Activated T-helper 2 cell treated with anti-CD3 and anti-CD28 coated beads, Interferon-gamma antibody, Interleukin-2, Interleukin-4, amounts not matched to agents 10 μg/mL and 5 μg/mL and 100 μg/mL, durations not matched to agents 14 hours and 24 hours and 36 hours (primary cell): ENCODE measurements around the gene PPP1R26. TPM values are rescaled to one million over a fixed set of nuclear protein-coding genes. Genes with fewer than 3 reads are reported as not detected.

Experiments
- DNase-seq: peaks from one replicate; pipeline ENCODE4 v3.0.0; 2021; ENCODE audit warnings: low spot score
- H3K27ac Mint-ChIP-seq: one replicate; pipeline ENCODE4 v1.8.0; 2021; ENCODE audit warnings: mixed read lengths
- H3K27me3 Mint-ChIP-seq: one replicate; pipeline ENCODE4 v1.8.0; 2021; ENCODE audit warnings: low read depth, mixed read lengths
- H3K36me3 Mint-ChIP-seq: one replicate; pipeline ENCODE4 v1.8.0; 2021; ENCODE audit warnings: low read depth, mixed read lengths
- H3K4me1 Mint-ChIP-seq: one replicate; pipeline ENCODE4 v1.8.0; 2021; ENCODE audit warnings: low read depth, mixed read lengths
- H3K4me3 Mint-ChIP-seq: one replicate; pipeline ENCODE4 v1.8.0; 2021; ENCODE audit warnings: low read depth, mild to moderate bottlenecking, moderate library complexity, mixed read lengths
- H3K9me3 Mint-ChIP-seq: one replicate; pipeline ENCODE4 v1.8.0; 2021; ENCODE audit warnings: mixed read lengths
- intact Hi-C: fragments of 100-400 bp; cut with micrococcal nuclease; formaldehyde crosslinking; loops from one replicate; pipeline ENCODE4 v1.15.1; 2023
- total RNA-seq: library from RNA; stranded (reverse); gene quantifications from 2 replicates; pipeline ENCODE4 v1.2.3, GENCODE V29; 2022

PPP1R26 gene
- total RNA-seq, 1 donor from 2014 or later: 2.3 TPM

DNA sequence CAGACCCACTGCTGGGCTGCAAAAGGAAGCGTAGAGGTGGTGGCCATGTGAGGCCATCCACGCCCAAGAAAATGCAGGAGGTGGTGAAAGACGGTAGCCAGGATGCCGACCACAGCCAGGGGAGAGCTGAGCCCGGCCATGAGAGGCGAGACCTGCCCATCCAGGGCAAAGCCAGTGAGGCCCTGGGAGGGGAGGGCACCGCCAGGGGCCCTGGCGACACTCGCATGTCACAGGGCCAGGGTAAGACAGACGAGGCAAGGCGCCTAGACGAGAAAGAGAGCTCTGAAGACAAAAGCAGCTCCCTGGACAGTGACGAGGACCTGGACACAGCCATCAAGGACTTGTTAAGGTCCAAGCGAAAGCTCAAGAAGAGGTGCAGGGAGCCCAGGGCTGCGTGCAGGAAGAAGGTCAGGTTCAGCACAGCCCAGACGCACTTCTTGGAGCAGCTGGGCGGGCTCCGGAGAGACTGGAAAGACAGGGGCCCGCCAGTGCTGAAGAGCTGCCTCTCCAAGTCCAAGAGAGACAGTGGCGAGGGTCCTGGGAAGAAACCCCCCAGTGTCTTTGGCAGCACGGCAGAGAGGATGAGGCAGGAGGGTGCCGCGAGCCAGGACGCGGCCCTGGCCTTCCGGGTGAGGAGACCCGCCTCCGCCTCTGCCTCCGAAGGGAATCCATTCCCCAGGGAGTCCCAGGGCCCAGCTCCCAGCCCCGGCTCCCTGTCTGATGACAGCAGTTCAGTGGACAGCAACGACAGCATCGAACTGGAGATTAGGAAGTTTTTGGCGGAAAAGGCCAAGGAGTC lies 6.9 kb downstream of the PPP1R26 start:
- DNase-seq: no peak
- H3K4me3 Mint-ChIP-seq: no peak overlapping the region
- H3K9me3 Mint-ChIP-seq: no peaks in the 10 kb centered on the region
- no peaks in the 10 kb centered on the region for H3K4me1 Mint-ChIP-seq
- H3K27ac Mint-ChIP-seq: no peak overlapping the region
- H3K27me3 Mint-ChIP-seq: peaks cover 19% of the 10 kb centered on the region
- no peaks in the 10 kb centered on the region for H3K36me3 Mint-ChIP-seq
- intact Hi-C loops: no loop called here

DNA sequence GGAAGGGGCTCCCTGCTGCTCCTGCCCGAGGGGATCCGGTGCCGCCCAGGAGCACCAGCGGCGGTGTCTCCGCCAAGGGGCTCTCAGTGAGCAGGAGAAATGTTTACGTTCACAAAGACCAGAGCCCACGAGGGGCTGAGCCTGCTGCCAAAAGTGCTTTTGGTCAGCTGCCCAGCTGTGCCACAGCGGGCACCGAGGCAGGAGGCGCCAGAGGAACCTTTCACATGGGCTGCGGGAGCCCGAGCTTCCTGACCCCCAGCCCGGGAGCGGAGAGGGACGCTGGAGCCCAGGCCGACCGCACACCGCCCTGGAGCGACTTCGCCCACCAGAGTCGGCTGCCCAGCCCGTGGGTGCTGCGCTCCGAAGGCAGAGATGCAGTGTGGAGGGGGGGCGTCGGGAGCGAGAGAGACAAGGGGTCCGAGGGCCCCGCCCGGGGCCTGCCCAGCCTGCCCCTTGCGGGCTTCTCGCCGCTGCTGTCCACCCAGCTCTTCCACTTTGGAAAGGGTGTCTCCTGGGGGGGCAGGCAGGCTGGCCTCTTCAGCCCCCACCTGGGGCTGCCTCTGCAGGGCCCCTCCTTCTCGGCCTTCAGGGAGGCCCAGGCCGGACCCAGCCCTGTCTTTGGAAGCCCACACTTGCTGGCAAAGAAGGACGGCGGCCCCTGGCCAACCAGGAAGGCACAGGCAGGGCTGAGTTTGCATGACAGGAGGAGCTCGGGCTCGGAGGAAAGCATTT lies 7.9 kb downstream of the PPP1R26 start:
- Mint-ChIP-seq H3K36me3 (no peaks in the 10 kb centered on the region), H3K4me1 (no peaks in the 10 kb centered on the region), H3K9me3 (no peaks in the 10 kb centered on the region), H3K4me3 (no peak overlapping the region), H3K27me3 (peaks cover 10% of the 10 kb centered on the region), H3K27ac (no peak overlapping the region)
- DNase-seq: no peak
- intact Hi-C loops: no loop called here

DNA sequence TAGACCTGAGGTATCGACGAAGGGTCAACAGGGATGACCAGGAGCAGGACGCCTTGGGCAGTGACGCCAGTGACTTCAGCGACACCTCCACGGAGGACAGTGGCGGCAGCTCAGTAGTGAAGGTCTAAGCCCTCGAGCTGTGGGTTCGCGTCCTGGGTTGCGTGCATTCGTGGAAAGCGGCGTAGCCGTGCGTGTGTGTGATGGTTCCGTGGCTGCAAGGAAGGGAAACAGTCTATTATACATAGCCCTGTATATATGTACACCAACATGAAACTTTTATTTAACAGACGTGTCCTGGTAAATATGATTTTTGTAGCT lies 8.4 kb downstream of the PPP1R26 start:
- Mint-ChIP-seq H3K27me3 (peaks cover 5% of the 10 kb centered on the region), H3K9me3 (no peaks in the 10 kb centered on the region), H3K4me3 (no peak overlapping the region), H3K36me3 (no peaks in the 10 kb centered on the region), H3K4me1 (no peaks in the 10 kb centered on the region), H3K27ac (no peak overlapping the region)
- no peak for DNase-seq
- intact Hi-C loops: no loop called here

DNA sequence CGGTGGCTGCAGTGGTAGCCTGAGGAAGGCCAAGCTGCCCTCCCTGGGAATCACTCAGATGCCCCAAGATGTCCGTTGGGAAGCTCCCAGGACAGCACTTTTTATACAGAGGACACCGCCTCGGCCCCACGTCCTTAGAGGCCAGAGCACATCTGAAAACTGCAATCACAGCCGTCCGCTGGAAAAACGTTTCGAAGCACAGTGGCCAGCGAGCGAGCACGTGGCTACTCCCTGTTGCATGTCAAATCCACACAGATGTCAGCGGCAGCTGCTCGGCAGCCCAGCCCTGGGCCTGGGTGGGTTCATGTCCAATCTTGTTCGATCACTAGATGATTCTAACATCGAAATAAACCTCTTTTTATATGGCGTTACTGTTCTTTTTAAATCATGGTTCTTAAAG lies 8.9 kb downstream of the PPP1R26 start:
- intact Hi-C loops: no loop called here
- no peaks in the 10 kb centered on the region for H3K9me3 Mint-ChIP-seq
- no peak overlapping the region for H3K27ac Mint-ChIP-seq
- no peaks in the 10 kb centered on the region for H3K36me3 Mint-ChIP-seq
- no peak for DNase-seq
- peaks cover 4% of the 10 kb centered on the region for H3K27me3 Mint-ChIP-seq
- H3K4me1 Mint-ChIP-seq: no peaks in the 10 kb centered on the region
- H3K4me3 Mint-ChIP-seq: no peak overlapping the region

DNA sequence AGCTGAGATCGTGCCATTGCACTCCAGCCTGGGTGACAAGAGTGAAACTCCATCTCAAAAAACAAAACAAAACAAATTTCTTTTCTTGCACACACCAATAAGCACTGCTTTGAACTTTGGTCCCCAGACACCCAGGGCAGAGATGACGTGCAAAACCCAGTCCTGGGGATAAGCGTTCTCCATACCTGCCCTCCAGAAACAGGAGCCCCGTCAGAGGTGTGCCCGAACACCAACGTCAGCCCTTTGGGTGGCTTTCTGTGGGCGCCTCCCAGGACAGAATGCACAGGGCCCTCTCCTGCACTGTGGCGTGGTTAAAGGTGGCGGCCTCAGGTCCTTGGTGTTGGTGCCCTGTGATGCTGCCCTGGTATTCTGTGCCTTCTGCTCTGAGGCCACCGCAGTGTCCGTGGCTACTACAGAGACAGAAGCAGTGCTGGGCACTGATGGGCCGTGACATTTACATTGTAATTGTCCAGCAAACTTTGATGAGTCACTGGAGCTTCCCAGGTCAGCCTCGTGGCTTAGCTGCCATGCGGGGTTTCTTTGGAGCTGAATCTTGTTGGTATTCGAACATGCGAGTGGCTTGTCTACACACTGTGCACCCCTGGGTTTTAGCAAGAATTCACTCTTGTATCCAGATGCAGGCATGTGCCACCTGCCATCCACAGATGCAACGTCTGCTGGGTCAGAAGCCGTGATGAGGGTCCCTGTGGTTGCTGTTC lies 9.8 kb downstream of the PPP1R26 start:
- Mint-ChIP-seq H3K4me3 (no peak overlapping the region), H3K4me1 (no peaks in the 10 kb centered on the region), H3K36me3 (no peaks in the 10 kb centered on the region), H3K27me3 (no peaks in the 10 kb centered on the region), H3K27ac (no peak overlapping the region), H3K9me3 (no peaks in the 10 kb centered on the region)
- DNase-seq: no peak
- intact Hi-C loops: no loop called here

DNA sequence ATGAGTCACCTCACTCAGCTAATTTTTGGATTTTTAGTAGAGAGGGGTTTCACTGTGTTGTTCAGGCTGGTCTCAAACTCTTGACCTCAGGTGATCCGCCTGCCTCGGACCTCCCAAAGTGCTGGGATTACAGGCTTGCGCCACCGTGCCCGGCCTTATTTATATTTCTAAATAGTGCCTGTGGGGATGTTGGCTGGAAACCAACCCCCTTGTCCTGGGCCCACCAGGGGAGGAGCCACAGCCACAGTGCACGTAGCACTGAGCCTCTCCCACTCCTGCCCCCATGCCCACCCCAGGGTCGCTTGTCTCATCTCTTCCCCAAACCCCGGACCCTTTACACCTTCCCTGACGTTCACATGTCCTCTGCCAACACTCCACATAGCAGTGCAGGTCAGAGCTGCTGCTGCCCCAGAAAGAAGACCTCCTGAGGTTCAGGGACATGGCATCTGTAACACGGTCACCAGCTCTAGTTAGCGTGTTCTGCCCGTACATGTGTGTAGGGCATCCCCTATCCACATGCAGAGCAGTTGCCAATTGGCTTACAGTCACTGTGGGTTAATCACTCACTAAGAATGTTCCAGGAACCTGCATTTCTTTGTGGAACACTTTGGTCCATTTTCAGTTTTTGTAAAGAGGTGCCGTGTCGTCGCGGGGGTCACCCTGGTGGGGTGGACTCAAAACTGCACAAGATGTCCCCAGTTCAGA lies 10.7 kb downstream of the PPP1R26 start:
- no peaks in the 10 kb centered on the region for H3K27me3 Mint-ChIP-seq
- no peaks in the 10 kb centered on the region for H3K36me3 Mint-ChIP-seq
- no peak overlapping the region for H3K4me3 Mint-ChIP-seq
- H3K4me1 Mint-ChIP-seq: no peaks in the 10 kb centered on the region
- no peaks in the 10 kb centered on the region for H3K9me3 Mint-ChIP-seq
- intact Hi-C loops: no loop called here
- no peak for DNase-seq
- H3K27ac Mint-ChIP-seq: no peak overlapping the region

DNA sequence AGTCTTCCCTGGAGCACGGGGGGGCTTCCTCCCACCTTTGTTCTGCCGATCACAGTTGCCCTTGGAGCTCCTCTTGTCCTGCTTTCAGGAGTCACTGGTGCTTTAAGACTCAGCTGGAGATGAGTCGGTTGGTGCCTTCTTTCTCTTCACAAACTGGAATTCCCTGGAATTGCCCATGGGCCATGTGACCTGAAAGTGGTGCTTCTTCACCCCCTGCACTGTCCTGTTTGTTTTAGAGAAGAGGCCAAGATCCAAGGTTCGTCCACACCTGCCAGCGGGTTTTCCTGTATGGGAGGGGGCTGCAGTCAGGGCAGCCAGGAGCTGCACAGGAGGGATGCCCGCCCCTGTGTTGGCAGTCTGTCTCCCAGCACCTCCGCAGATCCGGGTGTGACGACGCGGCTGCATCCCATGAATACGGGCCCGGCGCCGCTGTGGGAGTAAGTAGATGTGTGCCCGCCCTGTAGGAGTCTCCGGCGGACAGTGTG lies 11.4 kb downstream of the PPP1R26 start:
- intact Hi-C loops: no loop called here
- H3K36me3 Mint-ChIP-seq: no peaks in the 10 kb centered on the region
- H3K27me3 Mint-ChIP-seq: no peaks in the 10 kb centered on the region
- DNase-seq: no peak
- no peak overlapping the region for H3K4me3 Mint-ChIP-seq
- no peaks in the 10 kb centered on the region for H3K4me1 Mint-ChIP-seq
- H3K9me3 Mint-ChIP-seq: no peaks in the 10 kb centered on the region
- no peak overlapping the region for H3K27ac Mint-ChIP-seq

DNA sequence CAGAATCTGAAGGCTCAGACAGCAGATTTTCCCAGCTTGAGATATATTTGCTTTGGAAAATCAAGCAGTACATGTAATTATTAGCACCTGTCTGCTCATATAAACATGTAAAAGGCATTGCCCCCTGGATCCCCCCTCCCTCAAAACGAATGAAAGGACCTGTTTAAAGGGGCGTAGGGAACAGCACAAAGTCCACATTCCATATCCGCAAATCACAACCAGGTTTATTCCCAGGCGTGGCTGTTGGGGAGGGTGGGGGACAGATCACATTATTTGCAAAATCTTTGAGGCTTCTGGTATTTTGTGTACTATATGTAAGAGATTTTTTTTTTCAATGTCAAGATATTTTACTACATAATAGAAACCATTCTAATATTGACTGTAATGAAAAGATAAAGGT lies 12.2 kb downstream of the PPP1R26 start:
- no peaks in the 10 kb centered on the region for H3K36me3 Mint-ChIP-seq
- no peaks in the 10 kb centered on the region for H3K9me3 Mint-ChIP-seq
- H3K27me3 Mint-ChIP-seq: no peaks in the 10 kb centered on the region
- no peak for DNase-seq
- intact Hi-C loops: no loop called here
- no peak overlapping the region for H3K4me3 Mint-ChIP-seq
- H3K4me1 Mint-ChIP-seq: no peaks in the 10 kb centered on the region
- no peak overlapping the region for H3K27ac Mint-ChIP-seq

DNA sequence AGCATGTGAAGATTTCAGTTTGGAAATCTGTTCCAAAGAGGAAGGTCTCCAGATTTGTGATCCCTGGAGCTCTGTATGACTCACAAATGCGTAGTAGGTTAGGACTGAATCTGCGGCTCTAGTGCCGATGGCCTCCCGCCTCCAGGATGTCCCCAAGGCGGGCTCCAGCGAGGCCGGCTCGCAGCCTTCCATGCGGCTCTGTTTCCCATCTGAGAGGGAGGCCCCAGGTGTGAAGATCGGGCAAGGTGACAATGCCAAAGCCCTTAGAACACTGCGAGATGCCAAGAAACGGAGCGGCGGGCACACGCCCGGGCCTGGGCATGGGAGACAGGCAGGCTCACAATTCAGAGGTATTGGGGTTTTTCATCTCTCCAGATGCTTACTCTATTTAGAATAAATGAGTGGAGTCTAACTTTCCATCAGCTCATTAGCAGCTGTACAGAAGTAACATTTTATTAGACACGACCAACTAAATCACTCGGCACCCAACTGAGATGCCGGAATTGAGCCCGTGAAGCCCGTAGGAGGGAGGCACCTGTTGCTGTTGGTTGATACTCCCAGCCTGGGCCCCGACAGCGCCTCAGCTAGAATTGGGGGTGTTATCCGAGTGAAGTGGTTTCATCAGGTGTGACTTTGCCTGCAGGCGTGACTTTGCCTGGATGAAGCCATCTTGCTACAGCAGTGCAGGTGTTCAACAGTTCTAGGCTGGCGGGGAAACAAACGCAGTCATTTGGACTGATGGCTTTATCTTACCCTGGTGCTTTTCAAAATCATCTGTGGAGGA lies 13.5 kb downstream of the PPP1R26 start:
- H3K4me1 Mint-ChIP-seq: no peaks in the 10 kb centered on the region

DNA sequence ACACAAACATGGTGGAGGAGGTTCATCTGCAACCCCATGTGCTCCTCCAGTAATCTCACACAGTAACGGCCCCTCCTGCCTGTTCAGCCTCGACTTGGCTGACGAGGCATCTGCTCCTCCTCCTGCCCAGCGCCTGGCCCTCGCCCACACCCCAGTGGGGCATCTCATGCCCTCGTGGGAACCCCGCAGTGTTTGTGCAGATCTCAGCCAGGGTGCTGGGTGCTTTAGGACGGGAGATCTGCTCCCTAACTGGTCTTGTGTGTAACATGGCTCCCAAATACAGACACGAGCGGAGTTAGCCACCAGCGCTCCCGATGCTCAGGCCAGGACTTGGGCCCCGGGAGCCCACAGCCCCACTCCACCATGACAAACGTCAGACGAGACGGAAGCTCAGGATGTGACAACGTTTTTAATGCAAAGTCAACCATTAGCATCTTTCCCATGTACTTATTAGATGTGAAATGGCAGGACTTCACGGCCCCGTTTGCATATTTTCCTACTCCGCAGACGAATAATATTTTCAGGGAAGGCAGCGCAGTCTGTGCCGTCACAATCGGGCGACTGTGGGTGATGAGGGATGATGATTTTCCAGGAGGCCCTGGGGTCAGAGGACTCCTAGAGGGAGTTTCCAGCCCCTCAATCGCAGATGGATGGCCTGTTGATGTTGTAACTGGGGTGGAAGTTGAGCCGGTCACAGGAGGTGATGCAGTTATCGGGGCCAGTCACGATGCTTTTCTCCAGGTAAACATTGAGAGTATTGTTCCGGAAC lies 15.4 kb downstream of the PPP1R26 start:
- no peaks in the 10 kb centered on the region for H3K9me3 Mint-ChIP-seq
- no peak for DNase-seq
- H3K4me3 Mint-ChIP-seq: no peak overlapping the region
- intact Hi-C loops: no loop called here
- H3K4me1 Mint-ChIP-seq: peaks cover 5% of the 10 kb centered on the region
- H3K27me3 Mint-ChIP-seq: peaks cover 7% of the 10 kb centered on the region
- H3K27ac Mint-ChIP-seq: no peak overlapping the region
- no peaks in the 10 kb centered on the region for H3K36me3 Mint-ChIP-seq

More for the DNA sequence above, 13.5 kb downstream of the PPP1R26 start:
- Mint-ChIP-seq H3K9me3 (no peaks in the 10 kb centered on the region), H3K27ac (no peak overlapping the region), H3K27me3 (peaks cover 1% of the 10 kb centered on the region), H3K4me3 (no peak overlapping the region), H3K36me3 (no peaks in the 10 kb centered on the region)
- intact Hi-C loops: no loop called here
- no peak for DNase-seq

DNA sequence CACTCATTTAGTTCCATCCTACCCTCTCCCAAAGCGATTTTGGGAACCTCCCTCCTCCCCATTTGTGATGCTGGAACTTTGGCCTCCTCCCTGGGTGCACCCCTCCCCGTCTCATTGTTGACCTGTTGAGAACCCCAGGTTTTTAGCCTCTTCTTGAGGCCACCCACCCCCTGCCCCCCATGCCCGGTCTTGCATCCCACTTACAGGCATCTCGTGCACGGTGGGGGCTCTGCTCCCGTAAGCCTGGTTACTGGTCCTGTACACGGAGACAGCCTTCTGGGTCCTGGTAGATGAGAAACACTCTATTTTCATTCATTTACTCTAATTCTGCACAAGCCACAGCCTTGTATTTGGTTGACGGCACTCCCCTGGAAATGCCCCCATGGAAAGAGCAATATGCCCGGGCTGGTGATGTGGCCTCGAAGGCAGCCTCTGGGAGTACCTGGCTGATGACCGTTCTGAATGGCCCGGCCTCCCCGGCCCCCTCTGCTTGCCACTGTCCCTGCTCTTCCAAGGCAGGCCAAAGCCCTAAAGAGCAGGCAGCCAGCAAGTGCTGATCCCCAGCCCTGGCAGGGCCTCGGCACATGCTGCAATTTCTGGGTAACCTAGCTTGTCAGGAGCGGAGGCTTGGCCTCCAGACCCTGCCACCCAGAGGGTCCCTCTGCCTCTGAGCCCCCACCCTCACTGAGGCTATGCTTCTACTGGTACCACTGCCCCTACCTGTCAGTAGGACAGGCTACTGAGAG lies 19.0 kb downstream of the PPP1R26 start:
- H3K27me3 Mint-ChIP-seq: peaks cover 7% of the 10 kb centered on the region
- no peak for DNase-seq
- H3K4me3 Mint-ChIP-seq: no peak overlapping the region
- intact Hi-C loops: no loop called here
- no peaks in the 10 kb centered on the region for H3K9me3 Mint-ChIP-seq
- no peak overlapping the region for H3K27ac Mint-ChIP-seq
- H3K4me1 Mint-ChIP-seq: peaks cover 13% of the 10 kb centered on the region
- H3K36me3 Mint-ChIP-seq: peaks cover 22% of the 10 kb centered on the region
